GM23338 (cell line): ENCODE measurements around the gene FAM217B. TPM values are rescaled to one million over a fixed set of nuclear protein-coding genes. Genes with fewer than 3 reads are reported as not detected.

ENCODE experiments used
- ATAC-seq: fragments of 200-7000 bp; cut with Tn5 transposase; 3 replicates; pipeline ENCODE4 v1.9.1; 2020
- DNase-seq: peaks from one replicate; pipeline ENCODE4 v3.0.0-alpha.2; 2015; ENCODE audit warnings: low spot score
- H2AFZ ChIP-seq: fragments of 200-600 bp; sonication (generic); 2 replicates; pipeline ENCODE4 v1.8.0; 2016; ENCODE audit warnings: antibody characterized with exemption, mild to moderate bottlenecking, moderate library complexity
- H3F3A ChIP-seq: fragments of 200-600 bp; sonication (generic); replicated peaks from 2 replicates; pipeline ENCODE4 v1.8.0; 2017; ENCODE audit warnings: antibody characterized with exemption, mixed run types, low read depth
- H3K27ac ChIP-seq: fragments of 200-600 bp; sonication (generic); 2 replicates; pipeline ENCODE4 v1.6.1; 2016; ENCODE audit warnings: low read depth
- H3K27me3 ChIP-seq: fragments of 200-600 bp; sonication (generic); 2 replicates; pipeline ENCODE4 v1.8.0; 2016; ENCODE audit warnings: mild to moderate bottlenecking, mixed run types, moderate library complexity; ENCODE audit not compliant: insufficient read depth
- H3K36me3 ChIP-seq: fragments of 200-600 bp; sonication (generic); 2 replicates; pipeline ENCODE4 v1.8.0; 2016; ENCODE audit warnings: mild to moderate bottlenecking; ENCODE audit not compliant: insufficient read depth
- H3K4me1 ChIP-seq: fragments of 200-600 bp; sonication (generic); 2 replicates; pipeline ENCODE4 v1.8.0; 2016; ENCODE audit warnings: mild to moderate bottlenecking, moderate library complexity; ENCODE audit not compliant: insufficient read depth
- H3K4me2 ChIP-seq: fragments of 200-600 bp; sonication (generic); 2 replicates; pipeline ENCODE4 v1.7.1; 2017; ENCODE audit warnings: mixed run types
- H3K4me3 ChIP-seq: fragments of 200-600 bp; sonication (generic); 2 replicates; pipeline ENCODE4 v1.6.1; 2016; ENCODE audit warnings: mixed run types
- H3K79me2 ChIP-seq: fragments of 200-600 bp; sonication (generic); replicated peaks from 2 replicates; pipeline ENCODE4 v1.8.0; 2017; ENCODE audit warnings: mild to moderate bottlenecking; ENCODE audit not compliant: insufficient read depth
- H3K9me2 ChIP-seq: fragments of 200-600 bp; sonication (generic); 2 replicates; pipeline ENCODE4 v1.8.0; 2017; ENCODE audit not compliant: insufficient read depth
- H4K20me1 ChIP-seq: fragments of 200-600 bp; sonication (generic); replicated peaks from 2 replicates; pipeline ENCODE4 v1.8.0; 2017; ENCODE audit warnings: mild to moderate bottlenecking; ENCODE audit not compliant: insufficient read depth
- H3K27ac Mint-ChIP-seq: 2 replicates; pipeline ENCODE4 v1.8.0; 2020; ENCODE audit warnings: inconsistent platforms, mild to moderate bottlenecking, moderate library complexity, mixed read lengths
- H3K27me3 Mint-ChIP-seq: 3 replicates; pipeline ENCODE4 v1.8.0; 2022; ENCODE audit warnings: low read depth, mild to moderate bottlenecking, moderate library complexity, mixed read lengths, inconsistent platforms; ENCODE audit not compliant: insufficient read depth, poor library complexity
- H3K36me3 Mint-ChIP-seq: 3 replicates; pipeline ENCODE4 v1.8.0; 2021; ENCODE audit warnings: low read depth, mild to moderate bottlenecking, inconsistent platforms, moderate library complexity, mixed read lengths
- H3K4me1 Mint-ChIP-seq: 3 replicates; pipeline ENCODE4 v1.8.0; 2020; ENCODE audit warnings: mild to moderate bottlenecking, inconsistent platforms, mixed read lengths
- H3K4me3 Mint-ChIP-seq: 3 replicates; pipeline ENCODE4 v1.8.0; 2021; ENCODE audit warnings: moderate library complexity, mild to moderate bottlenecking, inconsistent platforms, mixed read lengths
- H3K9me3 Mint-ChIP-seq: 3 replicates; pipeline ENCODE4 v1.8.0; 2020; ENCODE audit warnings: moderate library complexity, mild to moderate bottlenecking, inconsistent platforms, mixed read lengths
- CTCF ChIP-seq, 2 experiments: fragments of 200-600 bp in 1 of 2; sonication (generic) in 1 of 2; conservative IDR thresholded peaks; 2 replicates each; pipeline versions ENCODE4 v1.5.1 to v1.6.1; 2016 to 2017; ENCODE audit warnings: antibody characterized with exemption in 2 of 2, low read depth in 2 of 2, mild to moderate bottlenecking in 2 of 2, moderate library complexity in 1 of 2
- EZH2phosphoT487 ChIP-seq: fragments of 200-600 bp; sonication (generic); IDR thresholded peaks from one replicate; pipeline ENCODE4 v1.8.1; 2018; ENCODE audit warnings: antibody characterized with exemption; ENCODE audit not compliant: unreplicated experiment
- POLR2AphosphoS5 ChIP-seq: IDR thresholded peaks from 2 replicates; pipeline ENCODE4 v1.6.1; 2016; ENCODE audit warnings: antibody characterized with exemption, low read depth
- ZNF331 ChIP-seq: fragments of 250-450 bp; sonication (Bioruptor Pico); IDR thresholded peaks from 2 replicates; pipeline ENCODE4 v1.5.0; 2020; ENCODE audit warnings: low read depth, mild to moderate bottlenecking, moderate library complexity
- polyA plus RNA-seq: library from polyadenylated mRNA; unstranded; fragments of >200 nt; fragmentation: Nextera tagmentation; extraction: Ambion mirVana; gene quantifications from 2 replicates; pipeline ENCODE4 v1.2.1, GENCODE V29; 2016
- total RNA-seq: library from RNA; depleted of rRNA; stranded (reverse); fragments of >200 nt; shearing (Covaris generic); gene quantifications from 2 replicates; pipeline ENCODE4 v1.2.3, GENCODE V29; 2014
- TF ChIP-seq, protein P1 (sequence below): fragments of 250-450 bp; sonication (Bioruptor Pico); IDR thresholded peaks from 2 replicates; pipeline ENCODE4 v1.5.0; 2020; ENCODE audit warnings: mild to moderate bottlenecking, moderate library complexity
- TF ChIP-seq, protein P2 (sequence below): IDR thresholded peaks from one replicate; pipeline ENCODE4 v1.6.1; 2018; ENCODE audit warnings: antibody characterized with exemption; ENCODE audit not compliant: unreplicated experiment

The FAM217B gene
- total and polyA plus RNA-seq, 2 experiments from 2014 or later, result 13.2 to 25.9 TPM

- Histone ChIP-seq H3F3A (no peaks in the 10 kb centered on the region), H3K9me2 (no peaks in the 10 kb centered on the region), H3K79me2 (no peaks in the 10 kb centered on the region), H3K4me2 (no peak overlapping the region), H3K36me3 (no peaks in the 10 kb centered on the region), H3K4me1 (no peaks in the 10 kb centered on the region), H3K4me3 (no peak overlapping the region), H4K20me1 (no peaks in the 10 kb centered on the region), H3K27me3 (0 out of 2 replicates have a peak, but pooled peaks cover 3% of the 10 kb centered on the region), H2AFZ (no peak overlapping the region), H3K27ac (no peak overlapping the region)
- no peaks in the 10 kb centered on the region for H3K36me3 Mint-ChIP-seq
- peaks cover 3% of the 10 kb centered on the region; the same call in 2 of the 3 replicates for H3K4me1 Mint-ChIP-seq
- H3K4me3 Mint-ChIP-seq, result no peak overlapping the region
- no peaks in the 10 kb centered on the region for H3K27me3 Mint-ChIP-seq
- TF ChIP-seq, protein P1, sequence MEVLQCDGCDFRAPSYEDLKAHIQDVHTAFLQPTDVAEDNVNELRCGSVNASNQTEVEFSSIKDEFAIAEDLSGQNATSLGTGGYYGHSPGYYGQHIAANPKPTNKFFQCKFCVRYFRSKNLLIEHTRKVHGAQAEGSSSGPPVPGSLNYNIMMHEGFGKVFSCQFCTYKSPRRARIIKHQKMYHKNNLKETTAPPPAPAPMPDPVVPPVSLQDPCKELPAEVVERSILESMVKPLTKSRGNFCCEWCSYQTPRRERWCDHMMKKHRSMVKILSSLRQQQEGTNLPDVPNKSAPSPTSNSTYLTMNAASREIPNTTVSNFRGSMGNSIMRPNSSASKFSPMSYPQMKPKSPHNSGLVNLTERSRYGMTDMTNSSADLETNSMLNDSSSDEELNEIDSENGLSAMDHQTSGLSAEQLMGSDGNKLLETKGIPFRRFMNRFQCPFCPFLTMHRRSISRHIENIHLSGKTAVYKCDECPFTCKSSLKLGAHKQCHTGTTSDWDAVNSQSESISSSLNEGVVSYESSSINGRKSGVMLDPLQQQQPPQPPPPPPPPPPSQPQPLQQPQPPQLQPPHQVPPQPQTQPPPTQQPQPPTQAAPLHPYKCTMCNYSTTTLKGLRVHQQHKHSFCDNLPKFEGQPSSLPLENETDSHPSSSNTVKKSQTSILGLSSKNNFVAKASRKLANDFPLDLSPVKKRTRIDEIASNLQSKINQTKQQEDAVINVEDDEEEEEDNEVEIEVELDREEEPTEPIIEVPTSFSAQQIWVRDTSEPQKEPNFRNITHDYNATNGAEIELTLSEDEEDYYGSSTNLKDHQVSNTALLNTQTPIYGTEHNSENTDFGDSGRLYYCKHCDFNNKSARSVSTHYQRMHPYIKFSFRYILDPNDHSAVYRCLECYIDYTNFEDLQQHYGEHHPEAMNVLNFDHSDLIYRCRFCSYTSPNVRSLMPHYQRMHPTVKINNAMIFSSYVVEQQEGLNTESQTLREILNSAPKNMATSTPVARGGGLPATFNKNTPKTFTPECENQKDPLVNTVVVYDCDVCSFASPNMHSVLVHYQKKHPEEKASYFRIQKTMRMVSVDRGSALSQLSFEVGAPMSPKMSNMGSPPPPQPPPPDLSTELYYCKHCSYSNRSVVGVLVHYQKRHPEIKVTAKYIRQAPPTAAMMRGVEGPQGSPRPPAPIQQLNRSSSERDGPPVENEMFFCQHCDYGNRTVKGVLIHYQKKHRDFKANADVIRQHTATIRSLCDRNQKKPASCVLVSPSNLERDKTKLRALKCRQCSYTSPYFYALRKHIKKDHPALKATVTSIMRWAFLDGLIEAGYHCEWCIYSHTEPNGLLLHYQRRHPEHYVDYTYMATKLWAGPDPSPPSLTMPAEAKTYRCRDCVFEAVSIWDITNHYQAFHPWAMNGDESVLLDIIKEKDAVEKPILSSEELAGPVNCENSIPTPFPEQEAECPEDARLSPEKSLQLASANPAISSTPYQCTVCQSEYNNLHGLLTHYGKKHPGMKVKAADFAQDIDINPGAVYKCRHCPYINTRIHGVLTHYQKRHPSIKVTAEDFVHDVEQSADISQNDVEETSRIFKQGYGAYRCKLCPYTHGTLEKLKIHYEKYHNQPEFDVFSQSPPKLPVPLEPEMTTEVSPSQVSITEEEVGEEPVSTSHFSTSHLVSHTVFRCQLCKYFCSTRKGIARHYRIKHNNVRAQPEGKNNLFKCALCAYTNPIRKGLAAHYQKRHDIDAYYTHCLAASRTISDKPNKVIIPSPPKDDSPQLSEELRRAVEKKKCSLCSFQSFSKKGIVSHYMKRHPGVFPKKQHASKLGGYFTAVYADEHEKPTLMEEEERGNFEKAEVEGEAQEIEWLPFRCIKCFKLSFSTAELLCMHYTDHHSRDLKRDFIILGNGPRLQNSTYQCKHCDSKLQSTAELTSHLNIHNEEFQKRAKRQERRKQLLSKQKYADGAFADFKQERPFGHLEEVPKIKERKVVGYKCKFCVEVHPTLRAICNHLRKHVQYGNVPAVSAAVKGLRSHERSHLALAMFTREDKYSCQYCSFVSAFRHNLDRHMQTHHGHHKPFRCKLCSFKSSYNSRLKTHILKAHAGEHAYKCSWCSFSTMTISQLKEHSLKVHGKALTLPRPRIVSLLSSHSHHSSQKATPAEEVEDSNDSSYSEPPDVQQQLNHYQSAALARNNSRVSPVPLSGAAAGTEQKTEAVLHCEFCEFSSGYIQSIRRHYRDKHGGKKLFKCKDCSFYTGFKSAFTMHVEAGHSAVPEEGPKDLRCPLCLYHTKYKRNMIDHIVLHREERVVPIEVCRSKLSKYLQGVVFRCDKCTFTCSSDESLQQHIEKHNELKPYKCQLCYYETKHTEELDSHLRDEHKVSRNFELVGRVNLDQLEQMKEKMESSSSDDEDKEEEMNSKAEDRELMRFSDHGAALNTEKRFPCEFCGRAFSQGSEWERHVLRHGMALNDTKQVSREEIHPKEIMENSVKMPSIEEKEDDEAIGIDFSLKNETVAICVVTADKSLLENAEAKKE (CRISPR knock-in tag), result no peak
- TF ChIP-seq, protein P2, sequence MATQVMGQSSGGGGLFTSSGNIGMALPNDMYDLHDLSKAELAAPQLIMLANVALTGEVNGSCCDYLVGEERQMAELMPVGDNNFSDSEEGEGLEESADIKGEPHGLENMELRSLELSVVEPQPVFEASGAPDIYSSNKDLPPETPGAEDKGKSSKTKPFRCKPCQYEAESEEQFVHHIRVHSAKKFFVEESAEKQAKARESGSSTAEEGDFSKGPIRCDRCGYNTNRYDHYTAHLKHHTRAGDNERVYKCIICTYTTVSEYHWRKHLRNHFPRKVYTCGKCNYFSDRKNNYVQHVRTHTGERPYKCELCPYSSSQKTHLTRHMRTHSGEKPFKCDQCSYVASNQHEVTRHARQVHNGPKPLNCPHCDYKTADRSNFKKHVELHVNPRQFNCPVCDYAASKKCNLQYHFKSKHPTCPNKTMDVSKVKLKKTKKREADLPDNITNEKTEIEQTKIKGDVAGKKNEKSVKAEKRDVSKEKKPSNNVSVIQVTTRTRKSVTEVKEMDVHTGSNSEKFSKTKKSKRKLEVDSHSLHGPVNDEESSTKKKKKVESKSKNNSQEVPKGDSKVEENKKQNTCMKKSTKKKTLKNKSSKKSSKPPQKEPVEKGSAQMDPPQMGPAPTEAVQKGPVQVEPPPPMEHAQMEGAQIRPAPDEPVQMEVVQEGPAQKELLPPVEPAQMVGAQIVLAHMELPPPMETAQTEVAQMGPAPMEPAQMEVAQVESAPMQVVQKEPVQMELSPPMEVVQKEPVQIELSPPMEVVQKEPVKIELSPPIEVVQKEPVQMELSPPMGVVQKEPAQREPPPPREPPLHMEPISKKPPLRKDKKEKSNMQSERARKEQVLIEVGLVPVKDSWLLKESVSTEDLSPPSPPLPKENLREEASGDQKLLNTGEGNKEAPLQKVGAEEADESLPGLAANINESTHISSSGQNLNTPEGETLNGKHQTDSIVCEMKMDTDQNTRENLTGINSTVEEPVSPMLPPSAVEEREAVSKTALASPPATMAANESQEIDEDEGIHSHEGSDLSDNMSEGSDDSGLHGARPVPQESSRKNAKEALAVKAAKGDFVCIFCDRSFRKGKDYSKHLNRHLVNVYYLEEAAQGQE, result no peak
- TF ChIP-seq CTCF (conservative IDR thresholded peaks at IDR 0.05; ENCODE audit: low read depth in 2 of 2), result no peak
- no peak for TF ChIP-seq POLR2AphosphoS5
- TF ChIP-seq EZH2phosphoT487, result no peak
- no peak for TF ChIP-seq ZNF331
- ATAC-seq (no peak), DNase-seq (no peak)
- no peaks in the 10 kb centered on the region for H3K9me3 Mint-ChIP-seq
- H3K27ac Mint-ChIP-seq, result no peak overlapping the region
Observed at GRCh38 chr20:59903621-59904020, 36.6 kb upstream of the FAM217B start.
